Measurements from ENCODE around the gene MEF2D.

The MEF2D gene

DNA sequence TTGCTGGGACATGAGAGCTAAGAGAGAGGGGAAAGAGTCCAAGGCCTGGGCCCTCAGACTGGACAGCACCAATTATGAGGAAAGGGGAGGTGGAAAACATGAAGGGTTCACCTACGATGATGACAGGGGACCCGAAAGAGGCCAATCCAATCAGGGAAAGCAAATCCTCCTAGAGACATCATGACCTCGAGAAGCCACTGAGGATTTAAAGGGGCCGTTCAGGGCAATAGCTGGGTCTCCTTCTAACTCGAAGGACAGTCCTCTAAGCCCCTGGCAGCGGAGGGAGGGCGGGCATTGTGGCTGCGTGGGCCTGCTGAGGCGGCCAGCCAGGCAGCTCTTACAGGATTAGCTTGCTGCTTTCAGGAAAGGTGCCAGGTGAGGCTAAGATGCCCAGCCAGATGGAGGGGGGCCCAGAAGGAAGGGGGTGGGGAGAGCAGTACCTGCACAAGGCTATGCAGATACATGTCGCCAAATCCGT lies 7.4 kb downstream of the MEF2D start:
- no peak for DNase-seq
- TF ChIP-seq GATA1 (IDR thresholded peaks at IDR 0.05; ENCODE audit: low read depth, low read length) (no peak), POLR2A (IDR thresholded peaks at IDR 0.05; ENCODE audit: low read length) (no peak)

DNA sequence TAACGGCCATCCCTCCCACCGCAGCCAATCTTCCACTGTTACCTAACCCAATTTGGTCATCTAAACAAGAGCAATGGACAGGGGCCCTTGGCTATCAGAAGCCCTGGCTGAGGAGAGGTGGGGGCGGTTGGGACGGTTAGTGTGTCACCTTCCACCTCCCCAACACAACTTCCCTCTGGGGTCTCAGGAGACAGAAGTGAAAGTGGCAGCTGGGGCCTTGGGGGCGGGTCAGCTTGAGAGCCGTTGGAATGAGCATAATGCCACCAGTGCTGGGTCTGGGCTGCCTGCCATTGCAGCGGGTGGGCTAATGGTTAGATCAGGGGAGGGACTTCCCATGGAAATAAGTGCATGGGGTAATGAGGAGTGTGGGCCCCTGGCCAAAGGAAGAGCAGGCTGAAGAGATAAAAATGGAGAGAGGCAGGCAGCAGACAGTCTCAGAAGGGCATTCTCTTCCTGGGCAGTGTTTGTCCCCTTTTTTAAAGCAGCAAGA lies 7.9 kb downstream of the MEF2D start:
- DNase-seq = peak; percentile 46 to 48
- TF ChIP-seq POLR2A (IDR thresholded peaks at IDR 0.05; ENCODE audit: low read length) (no peak), GATA1 (IDR thresholded peaks at IDR 0.05; ENCODE audit: low read depth, low read length) (no peak)

DNA sequence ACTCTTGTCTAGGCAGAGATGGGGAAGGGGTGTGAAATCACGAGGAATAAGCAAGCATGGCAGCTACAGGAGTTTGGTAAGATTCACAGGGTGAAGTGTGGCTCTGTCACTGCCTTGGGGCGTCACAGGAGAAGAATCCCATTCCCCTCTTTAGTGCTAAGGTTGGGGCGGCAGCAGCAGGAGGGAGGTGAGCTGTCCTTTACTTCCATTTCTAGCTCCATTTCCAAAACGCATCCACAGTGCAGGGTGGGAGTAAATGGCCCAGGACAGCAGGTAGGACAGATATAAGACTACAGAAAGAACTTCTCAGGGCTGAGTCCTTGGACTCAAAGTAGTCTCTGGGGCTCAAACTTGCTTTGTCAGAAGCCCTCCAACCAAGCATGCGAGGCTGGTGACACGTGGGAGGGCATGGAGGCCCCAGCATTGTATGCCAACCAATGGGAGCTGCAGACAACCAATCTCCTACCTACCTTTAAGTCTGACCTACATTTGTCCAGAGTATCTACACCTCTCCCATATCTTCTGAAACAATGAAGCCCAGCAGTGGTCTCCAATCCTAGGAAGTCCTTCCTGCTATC lies 8.5 kb downstream of the MEF2D start:
- TF ChIP-seq GATA1 (IDR thresholded peaks at IDR 0.05; ENCODE audit: low read depth, low read length) (no peak), POLR2A (IDR thresholded peaks at IDR 0.05; ENCODE audit: low read length) (no peak)
- no peak for DNase-seq

DNA sequence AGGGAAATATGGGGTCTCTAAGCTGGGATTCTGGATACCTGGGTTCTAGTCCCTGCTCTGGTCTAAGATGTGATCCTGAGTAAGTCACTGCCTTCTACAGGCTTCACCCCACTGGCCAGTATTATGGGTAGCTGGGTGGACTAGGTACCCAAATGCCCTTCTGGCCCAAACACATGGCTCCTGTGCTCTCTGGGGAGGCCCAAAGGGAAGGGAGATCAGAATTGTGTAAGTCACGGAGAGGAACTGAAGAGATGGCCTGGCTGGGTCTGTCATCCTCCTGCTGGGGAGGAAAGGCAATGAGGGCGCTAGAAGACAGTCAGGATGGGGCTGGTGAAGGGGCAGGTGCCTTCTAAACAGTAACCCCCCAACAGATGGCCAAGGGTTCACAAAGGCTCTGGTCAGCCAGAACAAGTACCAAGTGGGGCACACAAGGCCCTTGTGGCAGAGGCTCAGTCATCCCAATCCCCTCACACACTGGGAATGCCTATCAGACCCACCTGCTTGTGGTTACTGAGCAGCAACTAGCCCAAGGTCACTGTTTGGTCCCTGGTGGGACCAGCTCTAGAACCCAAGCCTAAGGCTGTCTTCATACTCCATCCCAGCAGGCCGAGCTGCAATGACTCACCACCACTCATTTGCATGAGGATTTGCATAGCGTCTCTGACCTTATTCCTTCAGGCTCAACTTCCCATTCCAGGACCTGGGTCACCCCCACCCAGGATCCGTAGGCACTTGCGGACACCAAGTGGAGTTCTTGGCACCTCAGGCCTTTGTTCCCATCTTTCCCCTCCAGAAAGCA lies 9.2 kb downstream of the MEF2D start:
- no peak for TF ChIP-seq POLR2A (IDR thresholded peaks at IDR 0.05; ENCODE audit: low read length)
- no peak for DNase-seq

DNA sequence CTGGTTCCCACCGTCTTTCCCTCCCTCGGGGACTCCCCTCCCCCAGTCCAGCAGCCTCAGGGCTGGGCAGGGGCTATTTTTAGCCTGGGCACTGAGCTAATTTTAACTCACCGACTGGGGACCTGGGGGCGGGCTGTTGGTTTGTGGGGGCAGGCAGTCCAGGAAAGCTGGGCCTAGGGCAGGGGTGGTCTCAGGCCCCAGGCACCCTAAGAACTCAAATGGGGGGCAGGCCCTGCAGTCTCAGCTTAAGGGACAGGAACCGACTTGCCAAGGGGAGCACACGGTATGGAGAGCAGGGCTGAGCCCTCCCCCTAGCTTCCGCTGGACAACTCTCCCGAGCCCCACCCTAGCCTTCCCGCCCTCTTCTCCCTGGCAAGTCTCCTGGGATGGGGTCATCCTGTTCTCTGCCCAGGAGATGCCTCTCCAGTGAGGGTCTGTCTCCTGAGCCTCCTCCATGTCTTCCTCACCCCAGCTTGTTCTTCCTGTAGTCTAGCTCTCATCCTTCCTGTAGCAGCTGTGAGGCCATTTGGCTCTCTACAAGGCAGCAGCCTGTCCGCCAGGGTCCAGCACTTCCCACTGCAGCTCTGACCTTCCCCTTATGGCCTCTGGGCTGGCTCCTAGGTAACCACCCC lies 10.1 kb downstream of the MEF2D start:
- TF ChIP-seq POLR2A (IDR thresholded peaks at IDR 0.05; ENCODE audit: low read length) (no peak), GATA1 (IDR thresholded peaks at IDR 0.05; ENCODE audit: low read depth, low read length) (no peak)
- no peak for DNase-seq

DNA sequence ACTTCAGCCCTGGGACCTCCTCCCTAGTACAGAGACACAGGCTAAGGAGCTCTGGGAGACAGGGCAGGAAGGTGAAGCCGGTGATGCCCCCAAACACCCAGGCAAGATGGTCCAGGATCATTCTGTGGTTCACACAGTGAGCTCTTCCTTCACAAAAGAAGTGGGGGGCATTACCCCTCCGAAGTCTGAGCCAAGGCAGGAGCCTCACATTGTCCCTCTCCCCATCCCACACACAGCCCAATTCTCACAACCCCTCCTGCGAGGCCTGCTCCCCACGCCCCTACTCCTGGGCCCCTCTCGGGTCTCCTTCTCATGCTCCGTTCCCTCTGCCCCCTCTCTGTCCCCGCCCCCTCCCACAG lies 10.7 kb downstream of the MEF2D start:
- TF ChIP-seq GATA1 (IDR thresholded peaks at IDR 0.05; ENCODE audit: low read depth, low read length) (no peak), POLR2A (IDR thresholded peaks at IDR 0.05; ENCODE audit: low read length) (no peak)
- no peak for DNase-seq

DNA sequence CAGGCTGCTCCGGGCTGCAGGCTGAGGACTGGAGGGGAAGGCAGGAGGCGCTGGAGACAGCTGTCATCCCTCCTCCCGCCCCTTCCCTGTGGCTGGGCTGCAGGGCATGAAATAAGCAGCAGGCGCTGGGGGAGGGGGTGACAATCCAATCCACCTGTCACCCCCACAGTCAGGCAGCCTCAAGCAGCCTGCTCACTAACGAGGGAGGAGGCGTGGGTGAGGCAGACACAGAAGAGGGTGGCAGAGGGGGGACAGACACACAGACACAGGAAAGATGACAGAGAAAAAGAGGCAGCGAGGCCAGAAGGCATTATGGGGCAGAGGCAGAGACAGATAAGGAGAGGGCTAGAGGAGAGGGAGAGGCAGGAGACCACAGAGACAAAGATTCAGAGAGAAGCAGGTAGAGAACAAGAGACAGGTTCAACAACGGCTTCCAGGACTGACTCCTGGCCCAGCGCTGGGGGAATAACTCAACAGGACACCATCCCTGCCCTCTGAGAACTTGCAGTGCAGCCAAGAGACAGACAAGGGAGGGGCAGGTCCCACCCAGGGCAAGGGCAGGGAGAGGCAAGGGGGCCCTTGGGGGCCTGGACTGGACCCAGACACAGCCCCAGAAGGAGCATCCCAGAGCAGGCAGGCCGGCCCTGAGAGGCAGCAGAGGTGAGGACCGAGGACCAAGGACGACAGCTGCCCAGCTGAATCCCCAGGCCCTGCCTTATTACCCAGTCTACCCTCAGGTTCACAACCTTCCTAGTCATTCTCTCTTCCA lies 11.2 kb downstream of the MEF2D start:
- no peak for TF ChIP-seq GATA1 (IDR thresholded peaks at IDR 0.05; ENCODE audit: low read depth, low read length)
- TF ChIP-seq POLR2A (IDR thresholded peaks at IDR 0.05; ENCODE audit: low read length) = no peak
- DNase-seq = peak; percentile 66 to 68

DNA sequence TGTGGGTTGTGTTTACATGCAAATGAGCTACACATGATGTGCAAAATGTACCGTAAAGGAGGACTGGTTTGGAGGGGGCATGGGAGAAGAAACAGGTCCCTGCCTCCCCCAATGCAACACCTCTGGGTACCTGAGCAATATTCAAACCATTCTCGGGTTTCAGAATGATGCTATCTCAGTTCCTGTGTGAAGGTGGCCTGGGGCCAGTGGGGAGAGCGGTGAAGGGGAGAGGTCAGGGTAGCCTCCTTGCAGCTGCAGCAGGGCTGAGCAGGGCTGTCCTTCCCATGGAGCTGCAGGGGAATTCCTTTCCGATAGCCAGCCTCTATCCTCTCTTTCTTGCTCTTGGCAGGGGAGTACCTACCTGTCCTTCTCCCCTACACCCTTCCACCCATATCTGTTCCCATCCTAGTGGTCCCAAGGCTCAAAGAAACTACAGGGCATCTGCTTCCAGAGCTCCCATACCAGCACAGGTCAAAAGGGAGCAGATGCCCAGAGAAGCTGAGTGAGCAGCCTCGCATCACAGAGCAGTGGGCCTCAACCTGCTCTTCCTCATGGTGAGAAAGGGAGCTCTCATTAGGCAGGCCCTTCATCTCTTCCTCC lies 11.9 kb downstream of the MEF2D start:
- TF ChIP-seq GATA1 (IDR thresholded peaks at IDR 0.05; ENCODE audit: low read depth, low read length) (no peak), POLR2A (IDR thresholded peaks at IDR 0.05; ENCODE audit: low read length) (no peak)
- DNase-seq = no peak

DNA sequence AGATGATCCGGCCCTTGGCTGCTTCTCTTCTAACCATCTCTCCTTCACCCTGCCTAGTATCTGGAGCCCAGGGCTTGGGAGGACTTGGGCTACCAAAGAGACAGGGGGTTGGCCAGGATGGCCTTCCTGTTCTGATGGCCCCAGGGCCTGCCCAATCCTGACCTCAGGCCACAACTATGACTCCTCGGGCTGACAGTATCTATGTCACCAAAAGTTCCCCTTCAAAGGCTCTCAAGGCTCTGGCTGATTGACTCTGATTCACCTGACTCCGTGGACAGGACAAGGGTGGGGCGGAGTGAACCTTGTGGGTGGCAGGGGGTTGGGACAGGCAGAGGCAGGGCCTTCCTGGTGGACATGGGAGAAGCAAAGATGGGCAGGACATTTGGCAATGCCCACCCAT lies 12.7 kb downstream of the MEF2D start:
- TF ChIP-seq GATA1 (IDR thresholded peaks at IDR 0.05; ENCODE audit: low read depth, low read length) = no peak
- no peak for TF ChIP-seq POLR2A (IDR thresholded peaks at IDR 0.05; ENCODE audit: low read length)
- DNase-seq = no peak

DNA sequence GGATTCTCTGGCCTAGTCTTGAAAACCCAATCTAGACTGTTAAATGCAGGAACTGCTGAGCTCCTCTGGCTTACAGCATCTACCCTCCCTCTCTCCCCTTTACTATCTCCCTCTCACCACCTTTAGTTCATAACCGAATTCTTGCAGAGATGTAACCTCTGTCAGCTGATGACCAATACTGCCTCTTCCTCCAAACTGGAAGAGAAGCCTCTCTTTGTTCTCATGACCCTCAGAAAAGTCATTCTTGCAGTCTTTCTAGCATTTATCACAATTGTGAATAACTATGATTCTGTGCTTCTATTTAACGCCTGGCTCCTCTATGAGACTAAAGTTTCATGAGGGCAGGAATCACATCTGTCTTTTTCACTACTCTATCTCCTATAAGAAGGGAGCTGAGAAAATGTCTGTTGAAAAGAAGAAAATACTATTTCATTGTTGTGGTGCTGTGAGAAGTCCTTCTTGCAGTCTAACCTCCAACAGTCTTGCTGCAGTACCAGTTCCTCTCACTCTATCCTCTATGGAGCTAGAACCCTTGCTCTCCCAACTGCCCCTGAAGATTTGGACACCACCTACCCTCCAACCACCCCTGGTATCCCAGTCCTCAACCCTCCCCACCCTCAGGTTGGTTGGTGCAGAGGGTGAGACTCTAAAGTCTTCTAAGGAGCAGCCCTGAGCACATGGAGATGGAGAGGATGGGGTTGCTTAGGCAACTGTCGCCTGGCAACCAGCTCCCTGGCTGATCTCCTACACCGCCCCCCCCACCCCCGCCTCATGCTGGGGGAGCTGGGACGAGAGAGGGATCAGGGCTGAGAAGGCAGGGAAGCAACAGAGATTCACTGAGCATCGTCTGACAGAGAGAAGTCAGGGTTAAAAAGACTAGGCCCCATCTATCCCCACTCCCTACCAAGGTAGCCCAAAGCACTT lies 13.9 kb downstream of the MEF2D start:
- DNase-seq = no peak
- TF ChIP-seq POLR2A (IDR thresholded peaks at IDR 0.05; ENCODE audit: low read length) = no peak
- no peak for TF ChIP-seq GATA1 (IDR thresholded peaks at IDR 0.05; ENCODE audit: low read depth, low read length)

DNA sequence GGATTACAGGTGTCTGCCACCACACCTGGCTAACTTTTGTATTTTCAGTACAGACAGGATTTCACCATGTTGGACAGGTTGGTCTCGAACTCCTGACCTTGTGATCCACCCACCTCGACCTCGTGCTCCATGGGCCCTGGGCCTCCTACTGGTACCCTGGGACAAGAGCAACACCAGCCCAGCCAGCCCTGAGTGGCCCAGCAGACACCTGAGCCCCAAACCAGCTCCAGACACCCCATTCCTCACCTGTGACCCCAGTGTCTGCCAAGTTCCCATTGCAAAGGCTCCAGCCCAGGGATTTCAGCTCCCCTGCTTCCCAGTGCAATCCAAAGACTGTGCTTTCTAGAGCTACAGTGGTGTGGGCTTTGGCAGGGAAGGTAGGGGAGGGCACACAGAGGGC lies 14.6 kb downstream of the MEF2D start:
- TF ChIP-seq POLR2A (IDR thresholded peaks at IDR 0.05; ENCODE audit: low read length) = no peak

DNA sequence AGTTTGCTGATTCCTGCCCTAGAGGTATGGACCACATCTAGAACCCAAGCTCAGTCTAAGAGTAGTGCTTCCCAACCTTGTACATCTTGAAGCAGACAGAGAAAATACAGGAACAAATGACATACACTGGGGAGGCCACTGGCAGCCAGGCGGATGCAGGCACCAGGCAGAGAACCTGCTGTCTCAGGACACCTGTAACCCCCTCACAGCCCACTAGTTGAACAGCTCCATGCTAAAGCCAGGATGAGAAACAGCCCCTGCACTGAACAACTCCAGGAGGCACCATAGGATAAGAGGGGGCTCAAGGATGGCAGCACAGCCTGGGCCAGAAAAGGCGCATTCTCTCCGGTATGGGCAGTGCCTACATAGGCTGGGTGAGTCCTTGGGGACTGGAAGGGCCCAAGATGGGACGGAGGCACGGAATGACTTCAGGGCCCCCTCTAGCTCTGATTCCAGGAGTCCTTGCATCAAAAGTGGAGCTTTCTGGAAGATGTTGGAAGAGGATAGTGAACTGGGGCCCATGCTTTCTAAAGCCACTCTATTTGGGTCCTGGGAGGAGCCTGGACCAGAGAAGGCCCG lies 16.0 kb downstream of the MEF2D start:
- DNase-seq = no peak
- TF ChIP-seq GATA1 (IDR thresholded peaks at IDR 0.05; ENCODE audit: low read depth, low read length) (no peak), POLR2A (IDR thresholded peaks at IDR 0.05; ENCODE audit: low read length) (no peak)

More for the DNA sequence above, 14.6 kb downstream of the MEF2D start:
- DNase-seq = no peak
